ENCODE measurements around the gene CEBPG.

- TF ChIP-seq, protein P1, sequence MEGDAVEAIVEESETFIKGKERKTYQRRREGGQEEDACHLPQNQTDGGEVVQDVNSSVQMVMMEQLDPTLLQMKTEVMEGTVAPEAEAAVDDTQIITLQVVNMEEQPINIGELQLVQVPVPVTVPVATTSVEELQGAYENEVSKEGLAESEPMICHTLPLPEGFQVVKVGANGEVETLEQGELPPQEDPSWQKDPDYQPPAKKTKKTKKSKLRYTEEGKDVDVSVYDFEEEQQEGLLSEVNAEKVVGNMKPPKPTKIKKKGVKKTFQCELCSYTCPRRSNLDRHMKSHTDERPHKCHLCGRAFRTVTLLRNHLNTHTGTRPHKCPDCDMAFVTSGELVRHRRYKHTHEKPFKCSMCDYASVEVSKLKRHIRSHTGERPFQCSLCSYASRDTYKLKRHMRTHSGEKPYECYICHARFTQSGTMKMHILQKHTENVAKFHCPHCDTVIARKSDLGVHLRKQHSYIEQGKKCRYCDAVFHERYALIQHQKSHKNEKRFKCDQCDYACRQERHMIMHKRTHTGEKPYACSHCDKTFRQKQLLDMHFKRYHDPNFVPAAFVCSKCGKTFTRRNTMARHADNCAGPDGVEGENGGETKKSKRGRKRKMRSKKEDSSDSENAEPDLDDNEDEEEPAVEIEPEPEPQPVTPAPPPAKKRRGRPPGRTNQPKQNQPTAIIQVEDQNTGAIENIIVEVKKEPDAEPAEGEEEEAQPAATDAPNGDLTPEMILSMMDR (IDR thresholded peaks at IDR 0.05): no peak
- no peak for TF ChIP-seq POLR2A (IDR thresholded peaks at IDR 0.05)
These were observed 46.2 kb downstream of the CEBPG start for GRCh38 chr19:33419788-33420130.
